K562 (cell line): ENCODE measurements around the gene LAPTM5. TPM values are rescaled to one million over a fixed set of nuclear protein-coding genes. Genes with fewer than 3 reads are reported as not detected.
A peak's percentile ranks its signal among the peaks of the same experiment; 100 is the strongest.

Experiments
- ARID4B ChIP-seq: sonication (generic); formaldehyde crosslinking; IDR thresholded peaks from 2 replicates; pipeline ENCODE4 v1.8.0; 2022; ENCODE audit warnings: mild to moderate bottlenecking, missing genetic modification reagents
- CCNT2 ChIP-seq: IDR thresholded peaks from 2 replicates; pipeline ENCODE4 v1.6.1; 2011; ENCODE audit warnings: borderline replicate concordance, low read depth, mild to moderate bottlenecking, moderate library complexity, mixed read lengths, low read length; ENCODE audit not compliant: insufficient read length; ENCODE audit errors: extremely low read depth
- CHD2 ChIP-seq: IDR thresholded peaks from 2 replicates; pipeline ENCODE4 v1.6.1; 2011; ENCODE audit warnings: low read depth, low read length
- CTBP1 ChIP-seq: fragments of 450-650 bp; IDR thresholded peaks from 2 replicates; pipeline ENCODE4 v1.6.1; 2016; ENCODE audit warnings: borderline replicate concordance
- MAX ChIP-seq: sonication (generic); formaldehyde crosslinking; IDR thresholded peaks from 2 replicates; pipeline ENCODE4 v1.9.0; 2022; ENCODE audit warnings: mild to moderate bottlenecking, missing genetic modification reagents
- MBD1 ChIP-seq: fragments of 250-450 bp; sonication (Bioruptor Pico); IDR thresholded peaks from 2 replicates; pipeline ENCODE4 v1.8.0; 2022; ENCODE audit warnings: inconsistent platforms
- RFX5 ChIP-seq: IDR thresholded peaks from 2 replicates; pipeline ENCODE4 v1.6.1; 2011; ENCODE audit warnings: low read depth, mild to moderate bottlenecking, improper control_type of control experiment, low read length
- XRCC4 ChIP-seq: IDR thresholded peaks from one replicate; pipeline ENCODE4 v1.6.1; 2011; ENCODE audit not compliant: insufficient read depth, insufficient read length; ENCODE audit errors: extremely low read depth
- XRCC5 ChIP-seq: fragments of 200-400 bp; formaldehyde crosslinking; IDR thresholded peaks from 2 replicates; pipeline ENCODE4 v1.6.1; 2017; ENCODE audit warnings: low read depth, mild to moderate bottlenecking, low read length
- ZMIZ1 ChIP-seq, 2 experiments: fragments of 150-350 bp in 1 of 2; IDR thresholded peaks; 2 replicates each; pipeline ENCODE4 v1.6.1; 2012 to 2016; ENCODE audit warnings: low read depth in 2 of 2, low read length in 2 of 2, mild to moderate bottlenecking in 1 of 2, moderate library complexity in 1 of 2
- ZNF668 ChIP-seq: fragments of 250-450 bp; sonication (Bioruptor Pico); IDR thresholded peaks from 2 replicates; pipeline ENCODE4 v1.8.0; 2022; ENCODE audit warnings: mild to moderate bottlenecking, inconsistent platforms
- ZNF764 ChIP-seq: fragments of 250-450 bp; sonication (Bioruptor Pico); IDR thresholded peaks from 2 replicates; pipeline ENCODE4 v1.4.0; 2020; ENCODE audit warnings: low read depth, mild to moderate bottlenecking, moderate library complexity
- ZNF766 ChIP-seq: fragments of 200-800 bp; sonication (Bioruptor generic); conservative IDR thresholded peaks from 2 replicates; pipeline ENCODE4 v1.6.1; 2016; ENCODE audit warnings: missing genetic modification characterization, missing compliant biosample characterization
- polyA plus RNA-seq, 8 experiments: library from polyadenylated mRNA; depleted of rRNA in 4 of 8; stranded (reverse) in 5 of 8; unstranded in 3 of 8; fragments of >200 nt; fragmentation: Nextera tagmentation in 2 of 8; fragmentation: Illumina TruSeq in 1 of 8; extraction: Ambion mirVana in 2 of 8; extraction: Trizol in 1 of 8; gene quantifications; 2 replicates each; pipeline versions ENCODE4 v1.2.1 to v1.2.3, GENCODE V29; 2011 to 2014; ENCODE audit warnings: inconsistent platforms in 1 of 8, missing spikeins in 1 of 8
- total RNA-seq, 7 experiments: library from RNA; depleted of rRNA in 6 of 7; stranded (reverse); fragments of >200 nt in 6 of 7; fragmentation: Illumina TruSeq in 2 of 7; extraction: Trizol in 2 of 7; gene quantifications; 2 replicates each; pipeline versions ENCODE4 v1.2.1 to v1.2.3, GENCODE V29; 2011 to 2021; ENCODE audit warnings: low replicate concordance in 1 of 7

Gene LAPTM5
- total and polyA plus RNA-seq, 9 of the 15 experiments (the other 6 are each of a cell fraction or from before 2014, with no cell fraction given), result 2.4 to 47.3 (median 20.3) TPM

GRCh38 chr1:30728832-30729638 is 28.5 kb downstream of the LAPTM5 start (continued):
- no peak for TF ChIP-seq ARID4B (CRISPR knock-in tag)
- TF ChIP-seq ZNF766 (CRISPR knock-in tag), result no peak
- no peak for TF ChIP-seq ZNF764 (CRISPR knock-in tag)
- TF ChIP-seq XRCC5, result no peak
- TF ChIP-seq CCNT2, result no peak
- TF ChIP-seq ZNF668, result no peak
- TF ChIP-seq RFX5, result no peak
- TF ChIP-seq CTBP1, result no peak
- TF ChIP-seq ZMIZ1 (IDR thresholded peaks at IDR 0.05; ENCODE audit: low read depth in 2 of 2, low read length in 2 of 2), result no peak
- no peak for TF ChIP-seq XRCC4
- TF ChIP-seq MAX, result peak; percentile 91
- no peak for TF ChIP-seq MBD1 (CRISPR knock-in tag)
- TF ChIP-seq CHD2, result no peak
